ENCODE measurements around the gene HOATZ. TPM values are rescaled to one million over a fixed set of nuclear protein-coding genes. Genes with fewer than 3 reads are reported as not detected.

Gene HOATZ
- total and polyA plus RNA-seq, 2 of the 13 experiments (the other 11 are each of a cell fraction or from before 2014, with no cell fraction given), result not detected

DNA sequence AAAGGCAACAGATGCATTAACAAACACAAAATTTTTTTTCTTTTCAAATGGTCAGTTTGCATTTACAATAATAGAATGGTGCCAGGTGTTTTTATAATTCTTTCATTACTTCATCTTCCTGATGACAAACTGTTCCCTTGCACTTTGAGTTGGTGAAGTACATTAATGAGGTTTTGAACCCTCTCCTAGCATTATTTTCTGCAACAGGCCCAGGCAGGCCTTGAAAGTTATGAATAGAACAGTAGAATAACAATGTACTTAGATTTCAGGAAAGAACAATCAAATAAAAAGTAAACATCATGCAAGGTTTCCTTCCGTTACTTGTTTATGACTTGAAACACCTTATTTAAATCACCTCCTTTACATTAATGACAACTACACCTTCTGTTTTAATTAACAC lies 12.0 kb upstream of the HOATZ start:
- WGBS (ENCODE audit: low lambda C conversion rate), result 31% methylated on average over 1 of the region's 1 CpG
- no peaks in the 10 kb centered on the region for H3K4me1 ChIP-seq (ENCODE audit: insufficient read depth, low read length)
- no peaks in the 10 kb centered on the region for H3K79me2 ChIP-seq (ENCODE audit: insufficient read depth, low read length)
- intact Hi-C loops (cut with micrococcal nuclease; ENCODE audit: unreplicated experiment), result no loop called here
- no peak overlapping the region for H3K4me2 ChIP-seq (ENCODE audit: low read depth, low read length)
- no peaks in the 10 kb centered on the region for H3K9me3 ChIP-seq (ENCODE audit: low read length)
- DNase-seq (ENCODE audit: low spot score) (no peak), ATAC-seq (no peak), FAIRE-seq (no peak)
- no peaks in the 10 kb centered on the region for H3K36me3 ChIP-seq (replicated peaks in 1 of 2; ENCODE audit: control insufficient read depth in 1 of 2, insufficient read depth in 2 of 2, low read length in 2 of 2)
- H3K27ac ChIP-seq (ENCODE audit: extremely low read length, insufficient read depth, low read length), result no peak overlapping the region
- no TSS peak for BruUV-seq (replicated peaks)
- ChIA-PET CTCF (ENCODE audit: low intra/inter-chr PET ratio, low total read pairs) (no interaction called here), POLR2A (no interaction called here)
- in situ Hi-C loops (cut with HindIII; ENCODE audit: extremely low pct_ligation_motif_present, low pct_unique_long_range_greater_than_20kb), result no loop called here
- TF ChIP-seq TGIF2 (CRISPR knock-in tag; IDR thresholded peaks at IDR 0.05) (no peak), SP2 (CRISPR knock-in tag; IDR thresholded peaks at IDR 0.05) (no peak), NR2F2 (IDR thresholded peaks at IDR 0.05; ENCODE audit: borderline replicate concordance, low read depth) (no peak), ZFAT (CRISPR knock-in tag; conservative IDR thresholded peaks at IDR 0.05) (no peak), ZKSCAN5 (CRISPR knock-in tag; IDR thresholded peaks at IDR 0.05) (no peak), TERF1 (CRISPR knock-in tag; IDR thresholded peaks at IDR 0.05) (no peak), ZNF703 (CRISPR knock-in tag; IDR thresholded peaks at IDR 0.05; ENCODE audit: borderline replicate concordance) (no peak), FOXA1 (IDR thresholded peaks at IDR 0.05) (no peak), FOXA1 (CRISPR knock-in tag; IDR thresholded peaks at IDR 0.05) (no peak), ZBTB25 (CRISPR knock-in tag; IDR thresholded peaks at IDR 0.05) (no peak), ZNF503 (CRISPR knock-in tag; IDR thresholded peaks at IDR 0.05) (no peak), PRMT3 (CRISPR knock-in tag; IDR thresholded peaks at IDR 0.05; ENCODE audit: borderline replicate concordance, low read depth) (no peak), ZNF33A (CRISPR knock-in tag; IDR thresholded peaks at IDR 0.05; ENCODE audit: borderline replicate concordance) (no peak), PAX8 (CRISPR knock-in tag; IDR thresholded peaks at IDR 0.05; ENCODE audit: borderline replicate concordance) (no peak), SP5 (CRISPR knock-in tag; IDR thresholded peaks at IDR 0.05; ENCODE audit: borderline replicate concordance, low read depth) (no peak), ZNF629 (CRISPR knock-in tag; conservative IDR thresholded peaks at IDR 0.05) (no peak), ZNF713 (CRISPR knock-in tag; IDR thresholded peaks at IDR 0.05) (no peak), RAD51 (IDR thresholded peaks at IDR 0.05; ENCODE audit: borderline replicate concordance) (no peak), KDM2A (CRISPR knock-in tag; IDR thresholded peaks at IDR 0.05; ENCODE audit: borderline replicate concordance, low read depth) (no peak)
- 0 out of 5 replicates have a peak, but pooled peaks cover 0 to 4% of the 10 kb centered on the region in 2 experiments for H3K27me3 ChIP-seq (ENCODE audit: control insufficient read depth in 1 of 2, insufficient read depth in 2 of 2, low read length in 2 of 2)
- H3K4me3 ChIP-seq (replicated peaks in 1 of 3; ENCODE audit: insufficient read depth in 1 of 3, low read depth in 2 of 3, low read length in 3 of 3), result no peak overlapping the region
- H2AFZ ChIP-seq (ENCODE audit: low read length), result no peak overlapping the region
- no peaks in the 10 kb centered on the region for H4K20me1 ChIP-seq (ENCODE audit: insufficient read depth, low read length)
- no peak overlapping the region for H3K9ac ChIP-seq (ENCODE audit: insufficient read depth, low read depth, low read length)
